ES-I3 (cell line): Measurements from ENCODE around the gene HEPACAM2.
A peak's percentile ranks its signal among the peaks of the same experiment; 100 is the strongest.

Experiments
- H3K36me3 ChIP-seq: 2 replicates; pipeline ENCODE4 v1.6.1; 2013; ENCODE audit warnings: mild to moderate bottlenecking, low read length, control low read depth, moderate library complexity; ENCODE audit not compliant: insufficient read depth
- H3K4me1 ChIP-seq: 2 replicates; pipeline ENCODE4 v1.6.1; 2013; ENCODE audit warnings: mild to moderate bottlenecking, control low read depth, low read length; ENCODE audit not compliant: insufficient read depth
- H3K9ac ChIP-seq: 2 replicates; pipeline ENCODE4 v1.6.1; 2013; ENCODE audit warnings: low read depth, mild to moderate bottlenecking, low read length, moderate library complexity
- H3K9me3 ChIP-seq: 2 replicates; pipeline ENCODE4 v1.6.1; 2013; ENCODE audit warnings: mild to moderate bottlenecking, low read length, moderate library complexity; ENCODE audit not compliant: control insufficient read depth, insufficient read depth

HEPACAM2 gene

GRCh38 chr7:93226310-93226709 lies at the start of gene HEPACAM2:
Gene HEPACAM2 (minus strand): TSS chr7:93226469.
- H3K36me3 ChIP-seq: no peaks in the 10 kb centered on the region
- no peak within 1 kb of the TSS for H3K9ac ChIP-seq
- no peaks in the 10 kb centered on the region for H3K4me1 ChIP-seq
- H3K9me3 ChIP-seq: no peaks in the 10 kb centered on the region

DNA sequence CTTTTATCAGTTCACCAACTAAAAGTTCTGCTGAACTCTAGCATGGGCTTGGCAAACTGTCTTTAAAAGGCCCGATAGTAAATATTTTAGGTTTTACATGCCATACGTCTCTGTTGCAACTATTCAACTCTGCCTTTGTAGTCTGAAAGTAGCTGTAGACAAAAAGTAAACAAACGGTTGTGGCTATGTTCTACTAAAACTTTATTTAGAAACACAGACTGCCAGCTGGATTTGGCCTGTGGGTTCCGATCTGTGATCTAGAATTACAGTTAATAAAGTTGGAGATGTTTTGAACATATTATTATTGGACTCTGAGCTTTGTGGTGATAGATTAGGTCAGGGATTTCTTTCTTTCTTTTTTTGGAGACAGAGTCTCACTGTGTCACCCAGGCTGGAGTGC lies 39.0 kb upstream of the HEPACAM2 start:
- no peaks in the 10 kb centered on the region for H3K36me3 ChIP-seq
- H3K9ac ChIP-seq: no peak overlapping the region
- no peaks in the 10 kb centered on the region for H3K4me1 ChIP-seq
- no peaks in the 10 kb centered on the region for H3K9me3 ChIP-seq

- Histone ChIP-seq H3K9ac (no peak overlapping the region), H3K4me1 (no peaks in the 10 kb centered on the region), H3K36me3 (no peaks in the 10 kb centered on the region), H3K9me3 (no peaks in the 10 kb centered on the region)
These were observed 36.3 kb upstream of the HEPACAM2 start for GRCh38 chr7:93262535-93262934.

DNA sequence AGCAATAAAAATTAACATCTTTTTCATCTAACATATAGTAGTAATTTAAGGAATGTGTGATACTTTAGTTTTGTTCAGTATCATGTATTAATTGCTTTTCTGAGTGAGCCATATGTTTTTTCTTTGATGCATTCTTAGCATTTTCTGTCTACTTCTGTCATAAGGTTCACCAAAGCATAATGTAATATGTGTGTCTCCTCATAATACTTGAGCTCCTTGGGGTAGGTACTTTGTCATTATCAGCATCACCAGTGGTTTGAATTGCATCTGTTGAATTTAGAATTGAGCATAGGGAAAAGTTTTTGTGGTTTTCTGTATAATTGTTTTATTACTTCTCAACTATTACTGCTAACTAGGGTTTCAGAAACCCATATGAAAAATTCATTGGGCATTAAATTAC lies 32.4 kb upstream of the HEPACAM2 start:
- no peaks in the 10 kb centered on the region for H3K9me3 ChIP-seq
- no peaks in the 10 kb centered on the region for H3K4me1 ChIP-seq
- no peaks in the 10 kb centered on the region for H3K36me3 ChIP-seq
- no peak overlapping the region for H3K9ac ChIP-seq

GRCh38 chr7:93249491-93250148 lies 23.4 kb upstream of the HEPACAM2 start:
- no peaks in the 10 kb centered on the region for H3K4me1 ChIP-seq
- no peak overlapping the region for H3K9ac ChIP-seq
- no peaks in the 10 kb centered on the region for H3K36me3 ChIP-seq
- no peaks in the 10 kb centered on the region for H3K9me3 ChIP-seq

DNA sequence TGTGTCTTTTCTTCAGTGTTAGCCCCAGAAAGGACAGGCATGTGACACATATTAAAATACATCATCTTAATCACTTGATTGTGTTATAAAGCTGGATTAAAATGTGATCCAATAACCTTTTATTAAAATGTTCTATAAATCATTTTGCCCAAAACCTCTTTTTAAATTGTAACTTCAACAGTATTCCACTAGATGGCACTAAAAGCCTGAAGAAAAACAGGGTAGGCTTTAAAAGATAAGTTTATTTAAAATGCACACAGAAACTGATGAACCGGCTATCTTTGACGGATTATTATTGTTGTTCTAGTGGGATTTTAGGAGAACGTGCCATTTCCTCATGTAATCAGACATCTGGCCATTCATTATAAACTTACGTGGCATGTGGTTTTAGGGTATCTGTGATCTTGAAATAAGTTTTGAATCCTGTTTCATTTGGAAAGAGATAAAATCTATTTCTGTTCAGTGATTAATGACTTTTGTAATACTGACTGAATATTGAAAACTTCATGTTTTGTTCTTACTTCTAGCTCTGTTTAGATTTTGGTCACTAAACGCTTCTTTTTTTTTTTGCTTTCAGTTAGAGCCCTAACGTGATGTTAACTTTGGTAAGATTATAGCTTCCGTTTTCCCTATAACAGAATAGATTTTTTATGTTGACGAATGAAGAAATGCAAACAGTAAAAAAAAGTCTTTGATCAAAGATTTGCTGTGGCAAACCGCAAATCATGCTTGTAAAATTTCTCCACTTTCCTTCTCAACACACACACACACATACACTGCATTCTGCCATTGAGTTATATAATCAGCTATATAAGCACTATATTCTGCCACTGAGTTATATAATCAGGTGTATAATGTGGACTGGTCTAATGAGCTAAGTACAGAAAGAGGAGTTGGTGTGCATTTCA lies 19.5 kb upstream of the HEPACAM2 start:
- Histone ChIP-seq H3K9me3 (no peaks in the 10 kb centered on the region), H3K9ac (no peak overlapping the region), H3K36me3 (no peaks in the 10 kb centered on the region), H3K4me1 (no peaks in the 10 kb centered on the region)

DNA sequence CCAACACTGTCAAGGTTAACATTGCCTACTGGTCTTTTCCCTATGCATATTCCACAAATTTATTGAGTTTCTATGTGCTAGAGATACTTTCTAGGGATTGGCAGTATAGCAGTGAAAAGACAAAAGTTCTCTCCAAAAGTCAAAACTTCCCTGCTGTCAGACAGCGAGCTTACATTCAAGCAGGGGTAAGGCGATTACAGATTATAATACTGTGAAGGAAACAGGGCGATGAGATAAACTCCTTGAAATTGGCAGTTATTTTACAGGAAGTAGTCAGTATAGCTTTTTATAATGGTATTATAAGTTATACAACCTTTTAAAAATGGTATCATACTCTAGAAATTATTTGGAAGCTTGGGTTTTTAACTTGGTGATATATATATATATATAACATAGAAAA lies 15.8 kb upstream of the HEPACAM2 start:
- H3K9me3 ChIP-seq: no peaks in the 10 kb centered on the region
- H3K36me3 ChIP-seq: no peaks in the 10 kb centered on the region
- H3K9ac ChIP-seq: no peak overlapping the region
- no peaks in the 10 kb centered on the region for H3K4me1 ChIP-seq

- no peaks in the 10 kb centered on the region for H3K4me1 ChIP-seq
- no peaks in the 10 kb centered on the region for H3K36me3 ChIP-seq
- no peak overlapping the region for H3K9ac ChIP-seq
- H3K9me3 ChIP-seq: no peaks in the 10 kb centered on the region
These were observed 13.6 kb upstream of the HEPACAM2 start for GRCh38 chr7:93239824-93240223.

DNA sequence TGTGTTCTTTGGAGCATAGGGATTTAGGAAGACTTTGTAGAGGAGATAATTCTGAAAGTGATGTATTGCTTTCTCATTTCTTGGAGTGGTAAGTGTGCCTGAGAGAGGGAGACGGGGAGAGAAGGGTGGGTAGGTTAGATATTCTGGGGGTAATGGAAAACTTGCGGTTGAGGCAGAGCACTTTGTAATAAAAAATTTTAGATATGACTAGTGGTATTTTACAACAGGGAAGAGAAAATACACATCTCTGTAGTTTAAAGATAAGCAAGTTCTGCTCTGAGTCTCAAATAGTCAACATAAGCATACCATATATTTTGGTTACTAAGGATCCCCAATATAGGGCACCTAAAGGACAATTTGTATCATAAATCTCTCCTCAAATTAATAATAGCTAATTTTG lies 12.5 kb upstream of the HEPACAM2 start:
- Histone ChIP-seq H3K4me1 (no peaks in the 10 kb centered on the region), H3K9me3 (no peaks in the 10 kb centered on the region), H3K9ac (no peak overlapping the region), H3K36me3 (no peaks in the 10 kb centered on the region)

DNA sequence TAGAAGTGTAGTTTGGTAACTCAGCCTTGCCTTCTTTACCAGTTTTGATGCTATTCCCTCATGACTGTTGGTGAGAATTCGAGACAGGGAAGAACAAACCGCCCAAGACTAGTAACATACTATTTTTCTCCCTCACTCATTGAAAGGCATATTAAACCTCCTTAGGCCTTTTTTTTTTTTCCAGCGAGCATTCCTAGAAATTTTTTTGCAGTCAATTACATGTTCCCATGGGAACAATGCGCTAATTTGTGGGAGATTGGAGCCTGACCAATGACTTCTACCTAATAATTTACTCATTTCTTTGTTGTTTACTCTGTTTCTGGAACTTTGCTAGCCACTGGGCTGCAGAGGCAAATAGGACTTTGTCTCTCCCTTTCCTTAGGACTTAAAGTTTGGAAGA lies 11.9 kb upstream of the HEPACAM2 start:
- no peak overlapping the region for H3K9ac ChIP-seq
- no peaks in the 10 kb centered on the region for H3K4me1 ChIP-seq
- H3K36me3 ChIP-seq: no peaks in the 10 kb centered on the region
- no peaks in the 10 kb centered on the region for H3K9me3 ChIP-seq

DNA sequence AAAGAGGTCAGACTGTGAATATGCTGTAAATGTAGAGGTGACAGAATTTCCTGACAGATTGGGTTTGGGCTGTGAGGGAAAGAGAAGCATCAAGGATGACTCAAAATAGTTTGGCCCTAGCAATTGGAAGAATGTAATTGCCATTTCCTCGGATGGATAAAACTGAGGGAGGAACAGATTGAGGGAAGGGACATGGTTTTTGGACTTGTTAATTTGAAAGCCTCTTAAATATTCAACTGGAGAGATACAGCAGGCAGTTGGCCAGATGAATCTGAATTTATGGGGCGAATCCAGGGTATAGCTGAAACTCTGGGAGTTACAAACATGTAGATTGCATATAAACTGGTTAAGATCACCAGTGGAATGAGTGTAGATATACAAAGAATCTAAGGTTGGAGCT lies 9.3 kb upstream of the HEPACAM2 start:
- Histone ChIP-seq H3K9ac (no peak overlapping the region), H3K9me3 (no peaks in the 10 kb centered on the region), H3K4me1 (no peaks in the 10 kb centered on the region), H3K36me3 (no peaks in the 10 kb centered on the region)

GRCh38 chr7:93232673-93233018 lies 6.4 kb upstream of the HEPACAM2 start:
- Histone ChIP-seq H3K9me3 (no peaks in the 10 kb centered on the region), H3K4me1 (no peaks in the 10 kb centered on the region), H3K36me3 (no peaks in the 10 kb centered on the region), H3K9ac (peak overlapping the region; percentile 61; the same call in 1 of the 2 replicates)

GRCh38 chr7:93231799-93232672 lies 5.8 kb upstream of the HEPACAM2 start, which contains the start of gene VPS50:
Gene VPS50 (plus strand): TSS chr7:93232366. CDS start chr7:93232468, 102 bp downstream.
- peak within 1 kb of the TSS; percentile 61 for H3K9ac ChIP-seq
- no peaks in the 10 kb centered on the region for H3K9me3 ChIP-seq
- no peaks in the 10 kb centered on the region for H3K36me3 ChIP-seq
- H3K4me1 ChIP-seq: no peaks in the 10 kb centered on the region

GRCh38 chr7:93231259-93231658 lies 5.0 kb upstream of the HEPACAM2 start:
- H3K36me3 ChIP-seq: no peaks in the 10 kb centered on the region
- no peaks in the 10 kb centered on the region for H3K9me3 ChIP-seq
- peak overlapping the region; percentile 61 for H3K9ac ChIP-seq
- no peaks in the 10 kb centered on the region for H3K4me1 ChIP-seq
